K562 (cell line): ENCODE measurements around the gene MROH8. TPM values are rescaled to one million over a fixed set of nuclear protein-coding genes. Genes with fewer than 3 reads are reported as not detected.

ENCODE experiments used
- ATAC-seq: fragments of 200-7000 bp; cut with Tn5 transposase; 3 replicates; pipeline ENCODE4 v1.9.1; 2020; ENCODE audit warnings: moderate library complexity
- BruUV-seq: library from RNA; stranded (reverse); fragments of 400-500 nt; replicated peaks from 2 replicates; lab custom pipeline; 2021; lab: Mats Ljungman, UMichigan
- CTCF ChIA-PET: fragments of 300-600 bp; formaldehyde crosslinking; extraction: SDS; loops from one replicate; lab custom pipeline; 2021; ENCODE audit warnings: low intra/inter-chr PET ratio; lab: Yijun Ruan, JAX
- POLR2A ChIA-PET: fragments of 300-600, 350-650 bp; sonication (Branson Sonifier 250); formaldehyde crosslinking; extraction: SDS; loops from one replicate; lab custom pipeline; 2021; ENCODE audit warnings: antibody characterized with exemption, inconsistent platforms; lab: Yijun Ruan, JAX
- DNase-seq, 4 experiments: peaks; one replicate each; pipeline versions ENCODE4 v3.0.0 to v3.0.0-alpha.2; 2011 to 2018; ENCODE audit warnings: low spot score in 3 of 4, mixed read lengths in 3 of 4; ENCODE audit errors: extremely low read depth in 1 of 4
- FAIRE-seq: peaks from 2 replicates; lab custom pipeline; 2011; peaks lifted over from hg19 to GRCh38; lab: Jason Lieb, UNC
- H2AFZ ChIP-seq: 2 replicates; pipeline ENCODE4 v1.6.0; 2011; ENCODE audit warnings: low read depth, low read length, control low read depth, inconsistent platforms
- H3K27ac ChIP-seq: fragments of 200-600 bp; 3 replicates; pipeline ENCODE4 v1.8.0; 2011; ENCODE audit warnings: low read depth, mild to moderate bottlenecking, control low read depth, inconsistent platforms, low read length, moderate library complexity, mixed read lengths; ENCODE audit errors: extremely low read depth
- H3K27me3 ChIP-seq, 2 experiments: fragments of 300-600 bp in 1 of 2; 2 replicates in 1 of 2; 3 replicates in 1 of 2; pipeline versions ENCODE4 v1.6.0 to v1.8.0; 2011; ENCODE audit warnings: inconsistent platforms in 2 of 2, low read length in 2 of 2, mild to moderate bottlenecking in 1 of 2, mixed read lengths in 1 of 2, moderate library complexity in 1 of 2; ENCODE audit not compliant: control insufficient read depth in 2 of 2, insufficient read depth in 2 of 2
- H3K36me3 ChIP-seq: fragments of 300-600 bp; 3 replicates; pipeline ENCODE4 v1.8.0; 2011; ENCODE audit warnings: mild to moderate bottlenecking, low read length, inconsistent platforms; ENCODE audit not compliant: control insufficient read depth, insufficient read depth
- H3K4me1 ChIP-seq, 2 experiments: fragments of 200-600 bp in 1 of 2; replicated peaks in 1 of 2; 2 replicates in 1 of 2; 3 replicates in 1 of 2; pipeline versions ENCODE4 v1.5.1 to v1.8.0; 2011; ENCODE audit warnings: inconsistent platforms in 2 of 2, low read length in 2 of 2, mild to moderate bottlenecking in 1 of 2, mixed read lengths in 1 of 2, moderate library complexity in 1 of 2; ENCODE audit not compliant: control insufficient read depth in 2 of 2, insufficient read depth in 2 of 2
- H3K4me2 ChIP-seq: 2 replicates; pipeline ENCODE4 v1.6.1; 2011; ENCODE audit warnings: low read length, control low read depth, inconsistent platforms, mixed read lengths; ENCODE audit not compliant: insufficient read depth
- H3K4me3 ChIP-seq: fragments of 200-600 bp; sonication (generic), shearing (Covaris generic); 2 replicates; pipeline ENCODE4 v1.5.1; 2016; ENCODE audit warnings: control low read depth, inconsistent platforms
- H3K79me2 ChIP-seq: fragments of 200-600 bp; 3 replicates; pipeline ENCODE4 v1.8.0; 2011; ENCODE audit warnings: low read length, inconsistent platforms; ENCODE audit not compliant: control insufficient read depth, insufficient read depth
- H3K9ac ChIP-seq, 2 experiments: 2 replicates each; pipeline versions ENCODE4 v1.6.0 to v1.6.1; 2011; ENCODE audit warnings: low read depth in 2 of 2, low read length in 2 of 2, control low read depth in 1 of 2, inconsistent platforms in 1 of 2, mild to moderate bottlenecking in 1 of 2, mixed read lengths in 1 of 2; ENCODE audit not compliant: insufficient read depth in 1 of 2
- H3K9me1 ChIP-seq: one replicate; pipeline ENCODE4 v1.6.0; 2011; ENCODE audit warnings: inconsistent platforms, mild to moderate bottlenecking, low read length, moderate library complexity; ENCODE audit not compliant: control insufficient read depth, insufficient read depth
- H3K9me3 ChIP-seq: replicated peaks from 2 replicates; pipeline ENCODE4 v1.5.1; 2011; ENCODE audit warnings: low read depth, low read length, inconsistent platforms; ENCODE audit not compliant: control insufficient read depth, insufficient read depth
- H4K20me1 ChIP-seq: replicated peaks from 2 replicates; pipeline ENCODE4 v1.6.1; 2011; ENCODE audit warnings: low read length, inconsistent platforms, mixed read lengths; ENCODE audit not compliant: control insufficient read depth, insufficient read depth
- ARID1B ChIP-seq: fragments of 450-650 bp; IDR thresholded peaks from 2 replicates; pipeline ENCODE4 v1.6.1; 2016; ENCODE audit warnings: antibody characterized with exemption, mild to moderate bottlenecking, inconsistent platforms
- CCAR2 ChIP-seq: fragments of 200-400 bp; formaldehyde crosslinking; IDR thresholded peaks from 2 replicates; pipeline ENCODE4 v1.6.1; 2017; ENCODE audit warnings: mild to moderate bottlenecking, low read depth, low read length
- CREBBP ChIP-seq: IDR thresholded peaks from one replicate; pipeline ENCODE4 v1.6.1; 2012; ENCODE audit warnings: low read depth, mild to moderate bottlenecking, control low read depth, inconsistent platforms, low read length
- CXXC5 ChIP-seq: fragments of 250-450 bp; sonication (Bioruptor Pico); IDR thresholded peaks from 2 replicates; pipeline ENCODE4 v1.8.0; 2022; ENCODE audit warnings: inconsistent platforms, mild to moderate bottlenecking, moderate library complexity
- ESRRB ChIP-seq: fragments of 250-450 bp; sonication (Bioruptor Pico); IDR thresholded peaks from 2 replicates; pipeline ENCODE4 v1.5.0; 2020; ENCODE audit warnings: mild to moderate bottlenecking, moderate library complexity, borderline replicate concordance
- MLLT1 ChIP-seq, 2 experiments: fragments of 450-650 bp; IDR thresholded peaks; 2 replicates each; pipeline ENCODE4 v1.6.1; 2016
- NUFIP1 ChIP-seq: fragments of 450-650 bp; IDR thresholded peaks from 2 replicates; pipeline ENCODE4 v1.6.1; 2018; ENCODE audit not compliant: partially characterized antibody
- PCBP2 ChIP-seq: fragments of 200-400 bp; formaldehyde crosslinking; IDR thresholded peaks from 2 replicates; pipeline ENCODE4 v1.6.1; 2018; ENCODE audit warnings: low read length, low read depth, mild to moderate bottlenecking, moderate library complexity; ENCODE audit not compliant: poor library complexity, severe bottlenecking
- RBM25 ChIP-seq: fragments of 200-400 bp; formaldehyde crosslinking; IDR thresholded peaks from 2 replicates; pipeline ENCODE4 v1.6.1; 2018; ENCODE audit warnings: low read length, low read depth, moderate library complexity; ENCODE audit not compliant: severe bottlenecking
- SMAD2 ChIP-seq: fragments of 150-350 bp; IDR thresholded peaks from 2 replicates; pipeline ENCODE4 v1.6.1; 2014; ENCODE audit warnings: low read depth, mild to moderate bottlenecking, low read length
- TCF7 ChIP-seq: sonication (generic); IDR thresholded peaks from 2 replicates; pipeline ENCODE4 v1.6.1; 2016; ENCODE audit warnings: antibody characterized with exemption, borderline replicate concordance
- ZNF445 ChIP-seq: fragments of 250-450 bp; sonication (Bioruptor Pico); IDR thresholded peaks from 2 replicates; pipeline ENCODE4 v1.4.0; 2020; ENCODE audit warnings: low read depth, mild to moderate bottlenecking, moderate library complexity
- ZSCAN32 ChIP-seq: fragments of 450-650 bp; formaldehyde crosslinking; IDR thresholded peaks from 2 replicates; pipeline ENCODE4 v1.4.0; 2020; ENCODE audit warnings: mild to moderate bottlenecking, moderate library complexity
- WGBS: fragments of 100-300 bp; shearing (Covaris generic); methylation state at CpG from one replicate; pipeline ENCODE4 v1.1.6; 2016; ENCODE audit warnings: low coverage, mixed read lengths; ENCODE audit not compliant: insufficient coverage; ENCODE audit errors: missing lambda C conversion rate; 5-methylcytosine and 5-hydroxymethylcytosine counted together
- in situ Hi-C: fragments of 300-500 bp; cut with MboI; formaldehyde crosslinking; loops from 4 replicates; pipeline ENCODE4 v1.15.0; 2018; ENCODE audit warnings: inconsistent platforms, mixed read lengths
- intact Hi-C: fragments of 100-400 bp; cut with micrococcal nuclease; formaldehyde crosslinking; loops from 2 replicates; pipeline ENCODE4 v1.14.2; 2022
- polyA plus RNA-seq, 8 experiments: library from polyadenylated mRNA; depleted of rRNA in 4 of 8; stranded (reverse) in 5 of 8; unstranded in 3 of 8; fragments of >200 nt; fragmentation: Nextera tagmentation in 2 of 8; fragmentation: Illumina TruSeq in 1 of 8; extraction: Ambion mirVana in 2 of 8; extraction: Trizol in 1 of 8; gene quantifications; 2 replicates each; pipeline versions ENCODE4 v1.2.1 to v1.2.3, GENCODE V29; 2011 to 2014; ENCODE audit warnings: inconsistent platforms in 1 of 8, missing spikeins in 1 of 8
- total RNA-seq, 7 experiments: library from RNA; depleted of rRNA in 6 of 7; stranded (reverse); fragments of >200 nt in 6 of 7; fragmentation: Illumina TruSeq in 2 of 7; extraction: Trizol in 2 of 7; gene quantifications; 2 replicates each; pipeline versions ENCODE4 v1.2.1 to v1.2.3, GENCODE V29; 2011 to 2021; ENCODE audit warnings: low replicate concordance in 1 of 7

The MROH8 gene
- total and polyA plus RNA-seq, 9 of the 15 experiments (the other 6 are each of a cell fraction or from before 2014, with no cell fraction given), result 0.21 to 1.5 (median 0.78) TPM

GRCh38 chr20:37218976-37219375 lies 39.6 kb upstream of the MROH8 start:
- H3K4me3 ChIP-seq, result no peak overlapping the region
- no peaks in the 10 kb centered on the region for H4K20me1 ChIP-seq
- FAIRE-seq (no peak), DNase-seq (no peak), ATAC-seq (no peak)
- H3K4me1 ChIP-seq, result no peaks in the 10 kb centered on the region
- WGBS, result 72% methylated on average over 4 of the region's 4 CpGs
- TF ChIP-seq NUFIP1 (no peak), TCF7 (no peak), RBM25 (peak; percentile 52)
- H3K9me1 ChIP-seq, result no peaks in the 10 kb centered on the region
- no peaks in the 10 kb centered on the region for H3K27me3 ChIP-seq
- H3K9me3 ChIP-seq, result no peaks in the 10 kb centered on the region
- peaks cover 87% of the 10 kb centered on the region for H3K36me3 ChIP-seq
- no peak overlapping the region for H3K9ac ChIP-seq
- in situ Hi-C loops, result no loop called here
- intact Hi-C loops, result no loop called here
- ChIA-PET POLR2A (no interaction called here), CTCF (no interaction called here)
- H3K4me2 ChIP-seq, result no peak overlapping the region
- no peak overlapping the region for H3K27ac ChIP-seq
- no TSS peak for BruUV-seq
- no peak overlapping the region for H2AFZ ChIP-seq
- no peaks in the 10 kb centered on the region for H3K79me2 ChIP-seq

- no peak overlapping the region for H3K9ac ChIP-seq
- no peak overlapping the region for H3K27ac ChIP-seq
- H3K9me3 ChIP-seq, result no peaks in the 10 kb centered on the region
- no peaks in the 10 kb centered on the region for H3K79me2 ChIP-seq
- ChIA-PET CTCF (no interaction called here), POLR2A (no interaction called here)
- H3K36me3 ChIP-seq, result peaks cover 87% of the 10 kb centered on the region
- no peaks in the 10 kb centered on the region for H4K20me1 ChIP-seq
- H3K27me3 ChIP-seq, result no peaks in the 10 kb centered on the region
- no peak overlapping the region for H3K4me3 ChIP-seq
- in situ Hi-C loops (no loop called here), intact Hi-C loops (no loop called here)
- DNase-seq (no peak), FAIRE-seq (no peak), ATAC-seq (no peak)
- H3K4me2 ChIP-seq, result no peak overlapping the region
- BruUV-seq, result no TSS peak
- TF ChIP-seq ZSCAN32 (CRISPR knock-in tag) (no peak), PCBP2 (no peak), ZNF445 (no peak), ESRRB (no peak), CCAR2 (no peak), MLLT1 (IDR thresholded peaks at IDR 0.05) (no peak), CREBBP (no peak), ARID1B (no peak), CXXC5 (CRISPR knock-in tag) (no peak), SMAD2 (no peak)
- no peak overlapping the region for H2AFZ ChIP-seq
- H3K4me1 ChIP-seq, result no peaks in the 10 kb centered on the region
- no peaks in the 10 kb centered on the region for H3K9me1 ChIP-seq
- 90% methylated on average over 2 of the region's 4 CpGs for WGBS
These were observed 39.1 kb upstream of the MROH8 start for GRCh38 chr20:37218441-37218840.
